NK-92 treated with Interleukin-12 subunit alpha and Interleukin-12 subunit beta, amount 100 ng/mL, for 24 hours (cell line): ENCODE results near the gene SLC16A9.

ENCODE experiments used
- DNase-seq: peaks from one replicate; lab custom pipeline; 2025; lab: John Stamatoyannopoulos, UW

The SLC16A9 gene

DNA sequence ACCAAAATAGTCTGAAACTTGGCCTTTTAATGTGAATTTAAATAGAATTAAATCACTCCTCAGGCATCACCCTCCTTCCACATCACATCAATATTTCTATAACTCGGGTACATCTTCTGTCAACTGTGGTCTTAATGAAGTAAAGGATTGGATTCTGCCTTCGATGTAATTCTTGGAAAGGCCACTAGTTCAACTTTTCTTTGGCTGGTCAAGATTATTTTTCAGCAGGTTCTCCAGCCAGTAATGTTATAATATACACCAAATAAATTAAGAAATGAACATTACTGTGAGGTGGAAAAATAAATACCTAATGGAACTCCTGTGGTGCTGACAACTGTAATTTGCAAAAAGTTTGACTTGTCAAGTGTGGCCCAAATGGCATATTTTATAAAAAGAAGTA is 9.7 kb upstream of the SLC16A9 start:
- no peak for DNase-seq

DNA sequence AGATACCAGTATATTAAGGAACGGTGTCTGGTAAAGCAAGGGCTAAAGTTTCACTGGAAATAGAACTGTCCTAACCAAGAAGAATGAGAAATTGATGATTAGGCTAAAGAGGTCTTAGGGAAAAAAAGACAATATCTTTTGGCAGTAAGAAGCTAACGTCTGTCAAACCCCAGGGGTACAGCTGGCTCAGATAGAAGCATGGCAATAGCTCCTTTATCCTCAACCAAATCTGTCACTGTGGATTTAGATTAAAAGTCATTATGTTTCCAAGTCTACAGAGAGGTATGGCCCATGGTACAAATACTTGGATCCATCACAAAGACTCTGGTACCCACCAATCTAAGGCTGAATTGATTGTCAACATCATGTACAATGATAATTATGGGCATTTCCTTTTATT is 8.6 kb upstream of the SLC16A9 start:
- DNase-seq = no peak

GRCh38 chr10:59713196-59713821 is 3.7 kb upstream of the SLC16A9 start:
- no peak for DNase-seq

GRCh38 chr10:59711871-59712494 is 2.3 kb upstream of the SLC16A9 start:
- DNase-seq = no peak

DNA sequence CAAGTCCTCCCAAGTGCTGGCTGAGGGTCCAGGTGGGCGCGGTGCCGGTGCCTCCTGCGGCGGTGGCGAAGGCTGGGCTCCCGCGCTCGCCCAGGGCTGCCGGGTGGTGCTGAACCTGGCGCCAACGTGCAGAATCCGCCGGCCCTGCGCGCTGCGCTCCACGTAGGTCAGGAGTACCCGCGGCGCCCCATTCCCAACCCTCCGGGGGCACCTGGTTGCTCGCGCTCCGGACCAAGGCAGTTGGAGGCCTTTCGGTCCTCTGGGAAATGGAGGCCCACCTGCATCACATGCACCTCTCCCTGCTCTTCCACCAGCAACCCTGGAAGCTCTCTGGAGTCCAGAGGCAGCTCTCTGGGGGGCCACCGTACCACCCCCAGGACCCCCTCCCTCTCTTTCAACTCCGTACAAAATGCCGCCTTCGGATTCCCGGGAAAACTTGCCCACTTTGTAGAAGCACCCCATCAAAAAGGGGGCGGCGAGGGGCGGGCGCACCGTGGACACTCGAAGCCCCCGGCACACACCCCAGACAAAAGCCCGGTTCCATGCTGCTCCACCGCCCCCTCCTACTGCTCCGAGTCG is 745 bp downstream of the SLC16A9 start:
- no peak for DNase-seq

DNA sequence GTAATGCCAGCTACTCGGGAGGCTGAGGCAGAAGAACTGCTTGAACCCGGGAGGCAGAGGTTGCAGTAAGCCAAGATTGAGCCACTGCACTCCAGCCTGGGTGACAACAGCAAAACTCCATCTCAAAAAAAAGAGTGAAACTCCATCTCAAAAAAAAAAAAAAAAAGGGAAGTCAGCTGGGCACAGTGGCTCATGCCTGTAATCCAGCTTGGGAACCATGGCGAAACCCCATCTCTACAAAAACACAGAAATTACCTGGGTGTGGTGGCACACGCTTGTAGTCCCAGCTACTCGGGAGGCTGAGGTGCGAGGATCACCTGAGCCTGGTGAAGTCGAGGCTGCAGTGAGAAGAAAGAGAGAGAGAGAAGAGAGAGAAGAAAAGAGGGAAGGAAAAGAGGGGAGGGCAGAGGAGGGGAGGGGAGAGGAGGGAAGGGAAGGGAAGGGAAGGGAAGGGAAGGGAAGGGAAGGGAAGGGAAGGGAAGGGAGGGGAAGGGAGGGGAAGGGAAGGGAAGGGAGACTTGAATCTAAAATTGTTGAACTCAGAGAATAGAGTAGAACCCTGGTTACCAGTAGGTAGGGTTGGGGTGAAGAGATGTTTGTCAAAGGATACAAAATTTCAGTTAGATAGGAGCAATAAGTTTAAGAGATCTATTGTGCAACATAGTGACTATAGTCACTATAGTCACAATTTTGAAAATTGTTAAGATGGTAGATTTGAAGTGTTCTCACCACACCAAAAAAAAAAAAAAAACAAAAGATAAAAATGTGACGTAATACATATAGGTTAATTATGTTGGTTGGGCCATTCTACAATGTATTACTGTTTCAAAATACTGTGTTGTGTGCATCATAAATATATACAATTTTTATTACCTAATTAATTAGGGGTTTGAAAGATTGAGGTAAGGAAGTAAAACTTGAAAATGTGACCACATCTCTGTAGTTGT is 2.5 kb downstream of the SLC16A9 start:
- DNase-seq = no peak

- DNase-seq = no peak
Observed at GRCh38 chr10:59705931-59706330, 3.7 kb downstream of the SLC16A9 start.

DNA sequence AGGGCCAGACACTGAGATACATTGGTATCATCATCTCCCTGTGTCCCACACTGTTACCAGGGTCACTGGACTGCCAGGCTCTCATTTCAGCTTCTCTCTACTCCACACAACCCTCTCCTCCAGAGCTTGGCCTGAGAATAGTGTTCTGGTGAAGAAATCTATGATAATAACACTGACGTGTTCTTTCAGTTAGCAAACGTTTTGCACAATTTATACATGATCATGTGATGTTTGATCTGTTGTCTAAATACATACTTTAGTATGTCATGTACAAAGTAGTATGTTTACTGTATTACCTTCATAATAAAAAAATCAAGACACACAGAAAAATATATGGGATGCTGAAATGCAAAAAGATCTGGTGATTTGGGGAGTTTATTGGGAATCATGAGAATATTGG is 5.0 kb downstream of the SLC16A9 start:
- DNase-seq = no peak

GRCh38 chr10:59702347-59702746 is 7.3 kb downstream of the SLC16A9 start:
- DNase-seq = no peak

- no peak for DNase-seq
Observed at GRCh38 chr10:59700709-59701108, 8.9 kb downstream of the SLC16A9 start.

DNA sequence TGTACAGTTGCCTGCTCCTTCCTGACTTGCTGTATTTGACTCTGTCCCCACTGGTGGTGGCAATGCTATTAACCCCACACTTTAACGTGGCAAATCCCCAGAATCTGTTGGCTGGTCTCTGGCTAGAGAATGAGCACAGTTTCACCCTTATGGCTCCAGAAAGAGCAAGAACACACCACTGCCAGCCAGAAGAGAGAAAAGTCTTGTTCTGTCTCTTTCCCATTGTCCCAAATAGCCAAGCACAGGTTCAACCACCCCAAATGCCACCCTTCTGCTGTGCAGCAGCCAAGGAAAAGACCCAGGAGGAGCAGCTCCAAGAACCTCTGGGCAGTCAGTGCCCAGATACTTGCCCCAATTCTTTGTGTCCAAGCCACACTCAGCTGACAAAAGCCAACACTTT is 11.3 kb downstream of the SLC16A9 start:
- DNase-seq = no peak

GRCh38 chr10:59695637-59696036 is 14.0 kb downstream of the SLC16A9 start:
- DNase-seq = no peak

- no peak for DNase-seq
Observed at GRCh38 chr10:59694936-59695335, 14.7 kb downstream of the SLC16A9 start.

DNA sequence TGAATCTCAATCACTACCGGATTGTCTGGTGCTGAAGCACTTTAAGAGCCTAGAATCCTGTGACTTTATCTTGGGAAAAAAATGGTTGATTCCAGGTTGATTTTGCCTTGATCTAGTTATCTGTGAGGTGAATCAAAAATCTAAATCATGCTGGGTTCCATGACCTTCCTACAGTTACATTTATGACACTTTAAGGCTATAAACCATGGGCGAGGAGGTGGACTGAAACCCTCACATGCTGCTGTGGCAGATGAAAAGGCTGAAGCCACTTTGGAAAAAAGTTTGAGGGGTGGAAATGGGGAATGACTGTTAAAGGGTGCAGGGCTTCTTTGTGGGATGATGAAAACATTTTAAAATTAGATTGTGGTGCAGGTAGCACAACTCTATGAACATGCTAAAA is 17.5 kb downstream of the SLC16A9 start:
- DNase-seq = no peak

DNA sequence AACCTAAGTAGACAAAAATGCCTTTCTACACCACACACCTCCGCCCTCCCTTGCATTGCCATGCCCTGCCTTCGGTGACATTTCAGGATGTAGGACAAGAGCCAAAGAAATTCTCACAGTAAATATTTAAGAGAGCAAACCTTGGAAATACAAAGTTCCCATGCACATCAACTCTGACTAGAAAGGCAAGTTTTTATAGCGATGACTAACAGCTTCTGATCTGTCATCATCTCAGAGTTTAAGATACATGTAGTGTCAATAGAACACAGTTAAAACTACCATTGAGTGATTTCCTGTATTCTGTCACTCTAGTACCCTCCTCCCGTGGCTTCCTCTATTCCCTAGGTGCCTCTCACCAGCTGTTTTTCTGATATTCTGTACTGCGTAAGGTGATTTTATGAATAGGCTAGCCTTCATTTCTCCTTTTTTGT is 20.7 kb downstream of the SLC16A9 start:
- DNase-seq = no peak

- DNase-seq = no peak
Observed at GRCh38 chr10:59687657-59688056, 22.0 kb downstream of the SLC16A9 start.

DNA sequence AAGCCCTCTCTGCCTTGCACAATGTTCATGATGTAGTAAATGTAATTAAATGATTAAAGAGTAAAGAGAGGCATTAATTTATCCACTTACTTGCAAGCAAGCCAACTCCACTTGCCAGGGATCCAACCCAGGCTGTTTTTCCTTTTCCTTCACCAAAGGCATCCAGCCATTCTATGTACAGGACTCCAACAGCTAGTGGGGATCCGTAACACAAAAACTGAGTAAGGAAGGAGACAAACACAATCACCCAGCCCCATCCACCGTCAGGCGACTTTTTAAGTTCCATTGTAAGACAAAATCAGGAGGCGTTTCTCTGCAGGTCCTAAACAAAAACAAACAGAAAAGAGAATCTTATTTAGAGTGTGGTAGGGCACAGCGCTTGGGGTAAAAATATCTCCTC is 25.6 kb downstream of the SLC16A9 start:
- DNase-seq = no peak

GRCh38 chr10:59682986-59683937 is 26.4 kb downstream of the SLC16A9 start:
- no peak for DNase-seq

DNA sequence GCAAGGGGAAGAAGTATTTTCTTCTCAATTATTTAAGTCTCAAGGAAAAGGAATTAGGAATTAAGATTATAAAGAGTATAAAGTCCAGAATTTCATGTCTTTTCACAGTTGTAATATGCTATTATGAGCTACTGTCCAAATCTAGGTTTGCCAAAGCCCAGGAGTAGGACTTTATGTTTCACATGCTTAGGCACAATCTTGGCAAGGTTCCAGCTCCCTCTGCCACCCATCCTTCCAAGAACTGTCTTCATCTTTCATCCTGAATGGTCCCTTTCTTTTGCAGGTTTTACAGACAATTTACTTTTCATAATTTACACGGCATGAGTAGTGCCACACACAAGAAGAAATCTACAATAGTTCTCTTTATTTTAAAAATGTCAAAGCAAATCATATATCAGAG is 29.5 kb downstream of the SLC16A9 start:
- DNase-seq = no peak

GRCh38 chr10:59678884-59679301 is 30.8 kb downstream of the SLC16A9 start:
- no peak for DNase-seq

- no peak for DNase-seq
Observed at GRCh38 chr10:59677253-59677831, 32.3 kb downstream of the SLC16A9 start.
